CD4-positive, alpha-beta T cell treated with Interleukin-15 for 1 hour (primary cell): ENCODE results near the gene NACC2.

Experiments used
- DNase-seq: peaks from one replicate; pipeline ENCODE4 v3.0.0-alpha.2; 2020

Gene NACC2

DNA sequence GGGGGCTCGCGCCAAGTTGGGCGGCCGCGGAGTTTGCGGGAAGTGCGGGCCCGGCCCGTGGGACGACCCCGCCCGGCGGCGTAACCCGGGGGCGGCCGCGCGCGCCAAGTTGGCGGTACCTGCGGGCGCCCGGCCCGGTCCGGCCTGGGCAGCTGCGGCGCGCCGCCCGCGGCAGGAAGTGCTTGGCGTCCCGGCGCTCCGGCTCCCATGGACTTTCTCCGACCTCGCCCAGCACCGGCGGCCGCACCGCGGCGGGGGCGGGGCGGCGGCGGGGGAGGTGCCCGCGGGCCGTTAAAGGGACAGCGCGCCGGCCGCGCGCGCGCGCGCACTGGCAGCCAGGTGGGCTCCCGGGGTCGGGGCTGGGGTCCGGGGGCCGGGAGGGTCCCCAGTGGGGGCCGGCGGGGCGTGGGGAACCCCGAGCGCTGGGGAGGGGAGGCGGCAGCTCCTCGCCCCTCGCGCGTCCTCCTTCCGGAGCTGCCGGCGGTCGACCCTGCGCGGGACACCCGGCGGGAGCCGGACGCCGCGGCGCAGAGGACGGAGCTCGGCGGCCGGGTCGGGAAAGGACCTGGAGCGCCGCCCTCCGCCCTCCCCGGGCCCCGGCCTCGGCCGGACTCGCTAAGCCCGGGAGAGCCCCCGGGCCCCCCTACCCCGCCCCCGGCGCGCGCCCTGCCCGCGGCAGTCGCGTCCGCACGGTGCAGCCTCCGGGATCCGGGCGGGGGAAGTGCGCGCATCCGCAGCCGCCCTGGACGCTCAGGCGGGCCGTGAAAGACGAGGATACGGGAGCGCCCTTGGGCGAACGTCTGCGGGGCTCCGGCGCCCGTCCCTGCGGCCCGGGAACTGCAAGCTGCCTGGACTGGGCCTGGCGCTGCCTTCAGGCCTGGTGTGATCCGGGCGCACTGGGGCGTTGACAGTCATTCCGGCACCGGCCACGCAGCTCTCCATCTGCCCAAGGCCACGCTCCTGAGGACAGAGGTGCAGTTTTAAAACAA lies at the start of gene NACC2:
Gene NACC2, minus strand, starts transcription at position 220 of the 989 bp plus-strand sequence. CDS start 44,768 bp downstream, outside the sequence.
- no peak for DNase-seq

GRCh38 chr9:136144450-136144849 lies 49.4 kb upstream of the NACC2 start:
- no peak for DNase-seq

DNA sequence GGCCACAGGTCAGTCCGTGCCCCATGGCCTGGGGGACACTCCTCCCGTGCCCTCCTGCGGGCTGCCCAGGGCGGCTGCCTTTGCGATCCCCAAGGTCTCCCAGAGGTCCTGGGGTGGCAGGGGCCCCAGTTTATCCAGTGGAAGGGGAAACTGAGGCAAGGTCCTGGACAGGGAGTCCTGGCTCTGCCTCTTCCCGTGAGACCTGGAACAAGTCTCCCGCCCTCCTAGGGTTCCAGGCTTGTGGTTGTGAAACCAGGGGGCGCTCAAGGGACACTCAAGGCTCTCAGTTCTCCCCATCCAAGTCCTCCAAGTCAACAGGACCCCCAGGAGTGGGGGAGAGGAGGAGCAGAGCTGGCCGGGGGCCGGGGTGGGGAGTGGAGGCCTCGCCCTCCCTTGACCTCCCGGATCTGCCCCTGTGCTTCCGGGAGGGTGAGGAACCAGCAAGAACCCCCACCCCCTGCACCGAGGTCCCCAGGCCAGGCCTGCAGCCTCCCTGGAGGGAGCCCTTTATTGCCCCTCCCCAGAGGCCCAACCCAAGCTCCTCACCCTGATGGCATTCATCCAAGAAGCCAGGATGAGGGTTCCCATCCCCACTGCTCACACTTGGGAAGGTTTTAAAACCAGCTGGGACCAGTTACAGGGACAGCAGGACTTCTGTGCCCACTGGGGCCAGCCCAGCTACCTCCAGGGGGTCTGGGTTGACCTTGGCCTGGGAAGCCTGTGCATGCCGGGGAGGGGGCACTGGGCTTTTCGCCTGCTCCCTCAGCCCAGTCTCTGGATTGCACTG lies 48.3 kb upstream of the NACC2 start:
- DNase-seq, result no peak

GRCh38 chr9:136142859-136143214 lies 47.7 kb upstream of the NACC2 start:
- no peak for DNase-seq

GRCh38 chr9:136142414-136142796 lies 47.3 kb upstream of the NACC2 start:
- no peak for DNase-seq

DNA sequence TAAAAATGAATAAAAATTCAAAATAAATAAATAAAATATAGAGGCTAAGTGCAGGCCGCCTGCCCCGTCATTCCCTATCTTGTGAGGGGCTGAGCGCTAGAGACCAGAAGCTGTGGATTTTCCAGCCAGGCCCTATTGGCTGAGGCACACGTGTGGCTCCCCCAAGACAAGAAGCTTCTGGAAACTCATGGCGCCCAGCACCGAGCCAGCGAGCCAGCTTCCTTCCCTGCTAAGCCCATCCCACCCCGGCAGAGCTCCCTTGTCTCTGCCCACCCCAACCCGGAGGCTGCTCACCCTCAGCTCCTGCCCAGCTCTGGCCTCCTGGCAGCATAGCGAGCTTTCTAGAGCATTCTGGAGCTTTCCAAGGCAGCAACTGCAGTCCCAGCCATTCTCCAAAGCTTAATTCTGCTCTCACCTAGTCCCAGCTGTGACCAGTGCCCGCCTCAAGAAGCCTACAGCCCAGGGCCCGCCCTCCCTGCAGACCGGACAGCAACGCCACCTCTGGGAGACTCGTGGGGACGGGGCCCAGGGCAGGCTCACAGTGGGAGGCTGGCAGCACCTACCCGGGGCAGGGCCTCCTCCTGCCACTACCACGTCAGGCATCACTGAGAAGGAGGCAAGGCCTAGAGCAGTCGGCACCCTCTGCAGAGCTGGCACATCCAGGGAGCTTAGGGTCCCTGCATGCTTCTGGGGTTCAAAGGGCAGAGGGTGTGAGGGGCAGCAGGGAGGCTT lies 46.8 kb upstream of the NACC2 start:
- no peak for DNase-seq

DNA sequence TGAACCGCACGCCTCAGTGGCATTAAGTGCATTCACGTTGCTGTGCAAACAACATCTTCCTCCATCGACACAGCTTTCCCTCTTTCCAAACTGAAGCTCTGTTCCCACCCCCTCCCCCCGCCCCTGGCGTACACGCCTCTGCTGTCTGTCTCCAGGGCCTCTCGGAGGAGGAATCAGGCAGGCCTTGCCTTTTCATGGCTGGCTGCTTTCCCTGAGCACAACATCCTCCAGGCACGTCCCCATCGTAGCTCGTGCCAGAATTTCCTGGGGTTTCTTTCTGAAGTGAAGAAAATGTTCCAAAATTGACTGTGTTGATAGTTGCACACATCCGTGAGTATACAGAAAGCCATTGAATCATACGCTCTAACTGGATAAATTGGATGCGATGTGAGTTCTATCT lies 45.9 kb upstream of the NACC2 start:
- DNase-seq, result no peak

DNA sequence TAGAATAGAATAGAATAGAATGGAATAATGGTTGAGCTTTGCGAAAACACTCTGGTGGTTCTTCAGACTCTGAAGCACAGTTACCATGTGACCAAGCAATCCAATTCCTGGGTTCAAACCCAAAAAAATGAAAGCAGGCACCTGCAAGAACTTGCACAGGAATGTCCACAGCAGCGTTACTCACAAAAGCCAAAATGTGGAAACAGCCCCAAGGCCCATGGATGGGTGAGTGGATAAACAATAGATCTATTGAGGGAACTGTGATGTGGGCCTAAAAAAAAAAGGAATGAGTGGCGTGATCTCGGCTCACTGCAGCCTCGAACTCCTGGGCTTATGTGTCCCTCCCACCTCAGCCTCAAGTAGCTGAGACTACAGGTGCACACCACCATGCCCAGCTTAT lies 45.0 kb upstream of the NACC2 start:
- DNase-seq, result no peak

DNA sequence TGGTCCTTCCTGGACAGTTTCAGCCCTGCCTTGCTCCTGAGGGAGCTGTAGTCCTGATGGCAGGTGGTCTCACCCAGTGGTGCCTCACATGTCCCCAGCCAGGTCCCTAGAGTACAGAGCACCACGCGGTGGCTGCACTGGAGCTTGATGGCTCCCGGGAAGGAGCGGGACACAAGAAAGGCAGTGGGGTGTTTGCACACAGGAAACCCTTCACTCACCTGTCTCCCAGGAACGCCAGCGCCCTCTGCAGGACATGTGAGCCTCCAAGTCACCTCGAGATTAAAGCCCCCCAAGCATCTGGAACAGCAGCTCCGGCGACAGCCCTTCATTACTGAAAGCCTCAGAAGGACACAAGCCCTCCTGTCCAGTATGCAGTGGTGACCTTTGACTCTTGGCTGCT lies 43.5 kb upstream of the NACC2 start:
- DNase-seq, result no peak

- DNase-seq, result no peak
These were observed 42.5 kb upstream of the NACC2 start for GRCh38 chr9:136137321-136138265.

- DNase-seq, result no peak
These were observed 41.2 kb upstream of the NACC2 start for GRCh38 chr9:136136127-136136925.

DNA sequence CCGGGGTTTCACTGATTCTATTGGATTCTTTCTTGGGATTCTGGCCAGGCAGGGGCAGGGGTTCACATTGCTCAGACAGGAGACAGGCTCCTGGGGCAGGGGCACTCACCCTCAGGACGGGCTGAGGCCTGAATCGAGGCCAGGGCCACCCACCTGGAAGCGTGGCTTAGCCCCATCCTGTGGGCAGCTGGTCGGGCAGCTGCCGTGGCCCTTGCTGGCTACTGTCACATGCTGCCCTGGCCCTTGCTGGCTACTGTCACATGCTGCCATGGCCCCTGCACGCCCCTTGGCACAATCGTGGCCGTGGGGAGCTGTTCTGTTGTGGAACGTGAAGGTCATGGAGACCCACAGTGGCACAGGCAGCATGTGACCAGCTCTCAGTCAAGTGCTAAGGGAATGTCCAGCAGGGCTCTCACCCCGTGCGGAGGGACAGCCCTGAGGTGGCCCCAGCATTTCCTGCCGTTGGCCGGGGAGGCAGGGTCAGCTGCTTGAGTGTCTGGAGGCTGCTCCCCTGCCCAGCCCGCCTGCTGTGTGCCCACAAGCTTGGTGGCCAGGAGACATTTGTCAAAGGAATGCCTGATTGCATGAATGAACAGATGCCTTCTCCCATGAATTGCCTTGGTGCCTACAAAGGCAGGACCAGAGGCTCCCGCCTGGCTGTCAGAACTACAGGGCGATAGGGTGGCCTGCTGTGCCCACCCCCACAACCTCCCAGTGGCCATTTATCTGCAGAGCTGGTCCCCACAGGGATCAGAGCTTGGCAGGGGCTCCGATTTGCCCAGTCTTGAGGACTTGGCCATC lies 40.4 kb upstream of the NACC2 start:
- no peak for DNase-seq

DNA sequence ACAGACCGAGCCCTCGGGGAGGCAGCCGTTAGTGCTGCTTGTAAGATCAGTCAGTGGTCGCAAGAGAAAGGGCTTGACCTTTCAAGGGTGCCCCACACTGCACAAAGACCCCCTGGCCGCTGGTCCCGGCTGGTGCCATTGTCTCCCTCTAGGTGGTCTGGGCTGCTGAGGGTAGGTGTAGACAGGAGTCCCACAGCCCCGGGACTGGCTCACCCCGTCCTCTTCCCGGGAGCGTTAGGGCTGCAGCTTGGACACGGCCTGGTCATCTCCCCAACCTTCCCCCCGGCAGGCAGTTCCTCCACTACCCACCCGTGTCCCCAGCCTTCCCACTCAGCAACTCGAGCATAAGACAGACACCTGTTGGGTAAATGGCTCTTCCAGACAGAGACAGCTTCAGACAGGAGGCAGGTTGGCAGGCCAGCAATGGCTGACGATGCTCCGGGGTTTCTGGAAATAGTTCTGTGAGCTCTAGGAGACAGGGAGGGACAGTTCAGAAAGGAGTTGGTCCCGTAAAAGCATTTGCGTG lies 38.9 kb upstream of the NACC2 start:
- no peak for DNase-seq

DNA sequence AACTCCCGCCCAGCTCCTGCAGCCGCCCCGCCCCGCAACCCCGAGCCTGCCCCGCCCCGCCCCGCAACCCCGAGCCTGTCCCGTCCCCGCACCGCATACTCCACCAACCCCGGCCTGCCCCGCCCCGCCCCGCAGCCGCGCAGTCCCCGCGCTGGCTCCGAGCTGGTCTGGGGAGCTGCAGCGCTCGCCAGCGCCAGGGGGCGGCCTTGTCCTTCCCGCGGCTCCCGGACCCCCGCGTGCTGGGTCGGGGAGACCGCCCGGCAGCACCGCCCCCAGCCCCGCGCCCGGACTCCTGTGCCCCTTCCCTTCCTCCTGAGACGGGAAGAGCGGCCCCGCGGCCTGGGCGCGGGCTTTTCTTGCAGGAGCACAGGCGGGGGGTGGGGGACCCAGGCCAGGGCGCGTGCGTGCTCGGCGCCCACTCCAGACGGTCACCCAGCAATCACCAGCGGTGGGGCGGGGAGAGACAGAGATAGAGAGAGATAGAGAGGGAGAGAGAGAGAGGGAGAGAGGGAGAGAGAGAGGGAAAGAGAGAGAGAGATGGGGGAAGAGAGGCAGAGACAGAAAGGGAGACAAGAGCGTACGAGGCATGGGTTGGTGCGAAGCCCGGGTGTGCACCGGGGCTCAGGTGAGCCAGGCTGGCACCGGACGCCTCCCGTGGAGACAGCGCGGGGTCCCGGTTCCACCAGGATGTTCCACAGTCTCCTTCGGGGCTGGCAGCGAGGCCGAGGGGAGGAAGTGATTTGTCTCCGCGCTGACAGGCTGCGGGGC lies 38.3 kb upstream of the NACC2 start:
- DNase-seq, result no peak

DNA sequence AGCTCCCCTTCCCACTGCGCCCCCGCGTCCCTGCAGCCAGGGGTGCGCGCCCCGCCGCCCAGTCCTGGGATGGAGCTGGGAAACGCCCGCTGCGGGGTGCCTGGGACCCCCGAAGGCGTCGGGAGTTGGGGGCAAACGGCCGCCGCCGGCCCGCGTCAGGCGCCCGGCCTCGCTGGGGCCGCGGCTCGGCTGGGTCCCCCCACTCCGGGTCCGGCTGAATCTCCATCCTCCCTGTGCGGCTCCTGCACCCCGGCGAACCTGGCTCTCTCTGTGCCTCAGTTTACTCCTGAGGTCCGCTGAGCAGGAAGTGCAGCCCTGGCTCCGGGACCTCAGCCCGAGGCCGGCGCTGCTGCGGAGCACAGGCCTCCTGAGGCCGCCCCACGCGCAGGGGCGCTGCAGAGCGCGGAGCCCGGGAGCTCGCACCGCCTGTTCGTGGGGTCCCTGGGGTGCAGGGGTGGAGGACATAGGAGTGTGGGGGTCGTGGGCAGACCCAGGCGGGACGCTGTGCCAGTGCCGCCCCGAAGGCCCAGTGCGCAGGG lies 37.5 kb upstream of the NACC2 start:
- DNase-seq, result no peak

GRCh38 chr9:136131629-136132511 lies 36.8 kb upstream of the NACC2 start:
- no peak for DNase-seq

- no peak for DNase-seq
These were observed 34.1 kb upstream of the NACC2 start for GRCh38 chr9:136129176-136129575.

GRCh38 chr9:136128436-136128835 lies 33.3 kb upstream of the NACC2 start:
- DNase-seq, result no peak
